Left renal pelvis (tissue), 4 donors: ENCODE data around the gene ALDH3B2. TPM values are rescaled to one million over a fixed set of nuclear protein-coding genes. Genes with fewer than 3 reads are reported as not detected.
"Not testable (repeated sequence)": the region's sequence is repeated elsewhere in the genome, so short reads cannot be mapped to it uniquely, and the experiment has no call there.

Experiments used
- DNase-seq, 4 donors: peaks; one replicate each; pipeline ENCODE4 v3.0.0-alpha.2; 2013; ENCODE audit warnings: low read depth in 4 of 4, low spot score in 3 of 4
- polyA plus RNA-seq, 4 donors: library from polyadenylated mRNA; unstranded; fragments of 120-200 nt; gene quantifications; one replicate each; pipeline ENCODE4 v1.2.1, GENCODE V29; 2013; ENCODE audit not compliant: insufficient read length in 4 of 4

Gene ALDH3B2
- polyA plus RNA-seq, 4 donors: 0.05 to 4.2 (median 2.6) TPM

GRCh38 chr11:67632175-67632981 is 42.0 kb downstream of the ALDH3B2 start:
- DNase-seq: no peak

- no peak for DNase-seq
Measured at GRCh38 chr11:67631853-67632174, 42.6 kb downstream of the ALDH3B2 start.

- no peak for DNase-seq
Measured at GRCh38 chr11:67631411-67631810, 43.0 kb downstream of the ALDH3B2 start.

GRCh38 chr11:67630943-67631331 is 43.5 kb downstream of the ALDH3B2 start:
- no peak for DNase-seq

- peak; percentile 89 to 93 (median 90) for DNase-seq
Measured at GRCh38 chr11:67630228-67630942, 44.0 kb downstream of the ALDH3B2 start.

- DNase-seq: no peak
Measured at GRCh38 chr11:67629386-67630227, 44.8 kb downstream of the ALDH3B2 start, which contains the start of gene NUDT8. NUDT8 (minus strand) TSS chr11:67629937; CDS start chr11:67629911, 26 bp downstream.

- no peak for DNase-seq
Measured at GRCh38 chr11:67628710-67629385, 45.6 kb downstream of the ALDH3B2 start.

GRCh38 chr11:67627812-67628624 is 46.4 kb downstream of the ALDH3B2 start:
- DNase-seq: no peak

GRCh38 chr11:67627441-67627811 is 47.0 kb downstream of the ALDH3B2 start:
- DNase-seq: no peak

- DNase-seq: no peak
Measured at GRCh38 chr11:67626970-67627369, 47.5 kb downstream of the ALDH3B2 start.

- DNase-seq: not testable (repeated sequence)
Measured at GRCh38 chr11:67626131-67626833, 48.1 kb downstream of the ALDH3B2 start.

- not testable (repeated sequence) for DNase-seq
Measured at GRCh38 chr11:67623795-67624194, 50.6 kb downstream of the ALDH3B2 start.

GRCh38 chr11:67622905-67623304 is 51.5 kb downstream of the ALDH3B2 start:
- DNase-seq: not testable (repeated sequence)

- DNase-seq: not testable (repeated sequence)
Measured at GRCh38 chr11:67621928-67622327, 52.5 kb downstream of the ALDH3B2 start.

GRCh38 chr11:67620621-67621020 is 53.8 kb downstream of the ALDH3B2 start:
- not testable (repeated sequence) for DNase-seq

- DNase-seq: not testable (repeated sequence)
Measured at GRCh38 chr11:67619683-67620618, 54.5 kb downstream of the ALDH3B2 start.

GRCh38 chr11:67618901-67619659 is 55.3 kb downstream of the ALDH3B2 start:
- DNase-seq: not testable (repeated sequence)
